ENCODE results near the gene TNS2. TPM values are rescaled to one million over a fixed set of nuclear protein-coding genes. Genes with fewer than 3 reads are reported as not detected.

The TNS2 gene
- polyA plus RNA-seq, 1 experiment, result 73.9 TPM

- Histone ChIP-seq H3K27me3 (ENCODE audit: control insufficient read depth, insufficient read depth, low read length) (no peaks in the 10 kb centered on the region), H3K4me3 (ENCODE audit: low read depth, low read length) (no peak overlapping the region), H3K36me3 (ENCODE audit: control insufficient read depth, insufficient read depth, low read length) (no peaks in the 10 kb centered on the region)
- CTCF ChIA-PET, result interaction anchor here (0.8 to 1.2 kb wide), 2 partner anchors 10 to 14 kb away, joined by 5 read pairs; partner anchors contain the start of gene SOAT2
- no peak for DNase-seq (ENCODE audit: low read depth)
- POLR2A ChIA-PET, result no interaction called here
- TF ChIP-seq CTCF (IDR thresholded peaks at IDR 0.05; ENCODE audit: insufficient read depth, low read depth, low read length), result no peak
Observed at GRCh38 chr12:53113136-53113705, 63.4 kb downstream of the TNS2 start.

GRCh38 chr12:53113951-53114350 is 64.1 kb downstream of the TNS2 start:
- ChIA-PET POLR2A (no interaction called here), CTCF (interaction anchor here (0.8 to 1.2 kb wide), 2 partner anchors 11 to 15 kb away, joined by 5 read pairs; partner anchors contain the start of gene SOAT2)
- DNase-seq (ENCODE audit: low read depth), result no peak
- no peak for TF ChIP-seq CTCF (IDR thresholded peaks at IDR 0.05; ENCODE audit: insufficient read depth, low read depth, low read length)
- H3K36me3 ChIP-seq (ENCODE audit: control insufficient read depth, insufficient read depth, low read length), result no peaks in the 10 kb centered on the region
- H3K4me3 ChIP-seq (ENCODE audit: low read depth, low read length), result no peak overlapping the region
- no peaks in the 10 kb centered on the region for H3K27me3 ChIP-seq (ENCODE audit: control insufficient read depth, insufficient read depth, low read length)

Small RNA genes within 50 kb of the gene (small RNA-seq; reads per million reads assigned to genes)
- gene MIR6757 (ENCODE audit: insufficient read length, low read depth, low replicate concordance), result not detected

Other genes starting within 250 kb of the TNS2 start
- gene KRT4, start 235.9 kb upstream of the TNS2 start, polyA plus RNA-seq (2011; rRNA removed), result 0.06 and 0.12 TPM in 2 replicates
- gene KRT79, start 215.8 kb upstream of the TNS2 start, polyA plus RNA-seq (2011; rRNA removed), result not detected in 2 replicates
- gene KRT78, start 201.1 kb upstream of the TNS2 start, polyA plus RNA-seq (2011; rRNA removed), result not detected in 2 replicates
- gene KRT8, start 145.0 kb upstream of the TNS2 start, polyA plus RNA-seq (2011; rRNA removed), result 31.1 and 41.6 TPM in 2 replicates
- 551 and 763 TPM in 2 replicates for gene KRT18, start 100.9 kb upstream of the TNS2 start, polyA plus RNA-seq (2011; rRNA removed)
- 296 and 496 TPM in 2 replicates for gene EIF4B, start 43.6 kb upstream of the TNS2 start, polyA plus RNA-seq (2011; rRNA removed)
- 34.8 and 48.0 TPM in 2 replicates for gene SPRYD3, start 29.3 kb downstream of the TNS2 start, polyA plus RNA-seq (2011; rRNA removed)
- gene IGFBP6, start 47.6 kb downstream of the TNS2 start, polyA plus RNA-seq (2011; rRNA removed), result 460 and 860 TPM in 2 replicates
- gene SOAT2, start 53.4 kb downstream of the TNS2 start, polyA plus RNA-seq (2011; rRNA removed), result 0.16 and 0.34 TPM in 2 replicates
- 15.7 and 16.8 TPM in 2 replicates for gene ZNF740, start 130.7 kb downstream of the TNS2 start, polyA plus RNA-seq (2011; rRNA removed)
- gene CSAD, start 130.9 kb downstream of the TNS2 start, polyA plus RNA-seq (2011; rRNA removed), result 27.3 and 30.7 TPM in 2 replicates
- gene ITGB7, start 157.2 kb downstream of the TNS2 start, polyA plus RNA-seq (2011; rRNA removed), result 0.59 and 0.63 TPM in 2 replicates
- gene RARG, start 182.1 kb downstream of the TNS2 start, polyA plus RNA-seq (2011; rRNA removed), result 41.7 and 63.9 TPM in 2 replicates
- gene ESPL1, start 218.2 kb downstream of the TNS2 start, polyA plus RNA-seq (2011; rRNA removed), result 3.0 and 7.3 TPM in 2 replicates
- 965 and 1,130 TPM in 2 replicates for gene PFDN5, start 245.5 kb downstream of the TNS2 start, polyA plus RNA-seq (2011; rRNA removed)
- gene MYG1, start 249.6 kb downstream of the TNS2 start, polyA plus RNA-seq (2011; rRNA removed), result 49.7 and 78.3 TPM in 2 replicates